ENCODE data around the gene PEAK1.
"Not testable (repeated sequence)": the region's sequence is repeated elsewhere in the genome, so short reads cannot be mapped to it uniquely, and the experiment has no call there.

Gene PEAK1

GRCh38 chr15:77181305-77182074 lies 238.4 kb downstream of the PEAK1 start:
- no peaks in the 10 kb centered on the region for H3K9me3 ChIP-seq
- H3K27me3 ChIP-seq: no peaks in the 10 kb centered on the region
- H3K4me1 ChIP-seq: no peaks in the 10 kb centered on the region
- peaks cover 0 to 30% (median 21%) of the 10 kb centered on the region in 3 donors for H3K36me3 ChIP-seq
- no peak overlapping the region for H3K4me3 ChIP-seq
- intact Hi-C loops (cut with DNase I; ENCODE audit: low total_unique reads): no loop called here
- no peak for DNase-seq
- H3K27ac ChIP-seq: no peak overlapping the region
- no peak for TF ChIP-seq CTCF (IDR thresholded peaks at IDR 0.05)

- TF ChIP-seq CTCF (IDR thresholded peaks at IDR 0.05): no peak
- no peaks in the 10 kb centered on the region for H3K4me1 ChIP-seq
- H3K27me3 ChIP-seq: no peaks in the 10 kb centered on the region
- intact Hi-C loops (cut with DNase I; ENCODE audit: low total_unique reads): no loop called here
- H3K36me3 ChIP-seq: peaks cover 0 to 30% (median 21%) of the 10 kb centered on the region in 3 donors
- no peak overlapping the region for H3K27ac ChIP-seq
- no peaks in the 10 kb centered on the region for H3K9me3 ChIP-seq
- H3K4me3 ChIP-seq: no peak overlapping the region
- DNase-seq: no peak
These were observed 239.1 kb downstream of the PEAK1 start for GRCh38 chr15:77180757-77181156.

- no peaks in the 10 kb centered on the region for H3K4me1 ChIP-seq
- no peaks in the 10 kb centered on the region for H3K27me3 ChIP-seq
- intact Hi-C loops (cut with DNase I; ENCODE audit: low total_unique reads): no loop called here
These were observed 239.6 kb downstream of the PEAK1 start for GRCh38 chr15:77180270-77180669.

GRCh38 chr15:77179541-77179998 lies 240.3 kb downstream of the PEAK1 start:
- Histone ChIP-seq H3K4me3 (no peak overlapping the region), H3K27ac (no peak overlapping the region), H3K4me1 (no peaks in the 10 kb centered on the region), H3K9me3 (no peaks in the 10 kb centered on the region), H3K36me3 (peaks cover 0 to 30% (median 21%) of the 10 kb centered on the region in 3 donors), H3K27me3 (no peaks in the 10 kb centered on the region)
- intact Hi-C loops (cut with DNase I; ENCODE audit: low total_unique reads): no loop called here
- DNase-seq: no peak
- no peak for TF ChIP-seq CTCF (IDR thresholded peaks at IDR 0.05)

More at GRCh38 chr15:77180270-77180669, 239.6 kb downstream of the PEAK1 start:
- no peak overlapping the region for H3K27ac ChIP-seq
- no peaks in the 10 kb centered on the region for H3K9me3 ChIP-seq
- TF ChIP-seq CTCF (IDR thresholded peaks at IDR 0.05): no peak
- peaks cover 0 to 30% (median 21%) of the 10 kb centered on the region in 3 donors for H3K36me3 ChIP-seq
- no peak for DNase-seq
- no peak overlapping the region for H3K4me3 ChIP-seq

GRCh38 chr15:77178411-77178810 lies 241.5 kb downstream of the PEAK1 start:
- intact Hi-C loops (cut with DNase I; ENCODE audit: low total_unique reads): no loop called here

GRCh38 chr15:77176148-77176547 lies 243.8 kb downstream of the PEAK1 start:
- H3K4me3 ChIP-seq; H3K27me3 ChIP-seq; H3K9me3 ChIP-seq; H3K27ac ChIP-seq; H3K4me1 ChIP-seq; intact Hi-C loops (cut with DNase I; ENCODE audit: low total_unique reads); DNase-seq: not testable (repeated sequence)
- peaks cover 0 to 23% (median 16%) of the 10 kb centered on the region in 3 donors for H3K36me3 ChIP-seq

More at GRCh38 chr15:77178411-77178810, 241.5 kb downstream of the PEAK1 start:
- Histone ChIP-seq H3K9me3 (no peaks in the 10 kb centered on the region), H3K4me1 (no peaks in the 10 kb centered on the region), H3K36me3 (peaks cover 0 to 30% (median 21%) of the 10 kb centered on the region in 3 donors), H3K4me3 (no peak overlapping the region), H3K27me3 (no peaks in the 10 kb centered on the region), H3K27ac (no peak overlapping the region)
- TF ChIP-seq CTCF (IDR thresholded peaks at IDR 0.05): no peak
- DNase-seq: no peak

Data from tibial artery (tissue), 4 donors.